Muscle layer of duodenum (tissue), 2 donors: ENCODE measurements around the gene TTC39C.
A peak's percentile ranks its signal among the peaks of the same experiment; 100 is the strongest.

ENCODE experiments used
- H3K27ac ChIP-seq: one replicate; pipeline ENCODE4 v1.7.0; 2013; ENCODE audit warnings: mild to moderate bottlenecking, low read length
- H3K27me3 ChIP-seq: one replicate; pipeline ENCODE4 v1.7.0; 2013; ENCODE audit warnings: low read depth, mild to moderate bottlenecking, control low read depth, low read length
- H3K36me3 ChIP-seq, 2 donors: one replicate each; pipeline ENCODE4 v1.7.0; 2013; ENCODE audit warnings: low read length in 2 of 2, control low read depth in 1 of 2, mild to moderate bottlenecking in 1 of 2; ENCODE audit not compliant: insufficient read depth in 2 of 2, control insufficient read depth in 1 of 2
- H3K4me1 ChIP-seq, 2 donors: one replicate each; pipeline ENCODE4 v1.7.0; 2013; ENCODE audit warnings: low read length in 2 of 2, mild to moderate bottlenecking in 2 of 2, control low read depth in 1 of 2, moderate library complexity in 1 of 2; ENCODE audit not compliant: insufficient read depth in 2 of 2, control insufficient read depth in 1 of 2
- H3K4me3 ChIP-seq, 2 donors: one replicate each; pipeline ENCODE4 v1.7.0; 2013; ENCODE audit warnings: low read length in 2 of 2, low read depth in 1 of 2, mild to moderate bottlenecking in 1 of 2
- H3K9me3 ChIP-seq, 2 donors: one replicate each; pipeline ENCODE4 v1.7.0; 2013; ENCODE audit warnings: low read length in 2 of 2, control low read depth in 1 of 2, mild to moderate bottlenecking in 1 of 2; ENCODE audit not compliant: control insufficient read depth in 1 of 2
- donor health status: healthy.

Gene TTC39C

DNA sequence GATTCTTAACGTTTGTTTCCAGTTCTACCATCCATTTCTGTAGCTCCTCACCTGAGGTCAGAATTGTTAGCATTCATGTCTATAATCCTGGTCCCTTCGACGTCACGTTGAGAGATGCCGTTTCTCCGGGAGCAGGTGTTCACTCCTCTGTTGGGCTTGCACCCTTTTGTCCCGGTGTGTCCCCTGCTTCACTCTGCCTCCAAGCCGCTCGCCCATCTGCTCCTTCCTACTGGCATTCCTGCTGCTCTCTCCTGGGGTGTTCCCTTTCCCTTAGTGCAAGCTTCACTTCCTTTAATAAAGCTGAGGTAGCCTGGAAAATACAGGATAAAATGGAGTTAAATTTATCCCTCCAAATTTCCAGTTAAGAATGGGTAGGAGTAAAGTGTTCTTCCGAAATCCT lies 62.4 kb downstream of the TTC39C start:
- Histone ChIP-seq H3K4me3 (no peak overlapping the region), H3K27me3 (no peaks in the 10 kb centered on the region), H3K27ac (peak overlapping the region; percentile 16), H3K9me3 (no peaks in the 10 kb centered on the region), H3K36me3 (no peaks in the 10 kb centered on the region), H3K4me1 (peaks cover 0 to 3% of the 10 kb centered on the region in 2 donors)

DNA sequence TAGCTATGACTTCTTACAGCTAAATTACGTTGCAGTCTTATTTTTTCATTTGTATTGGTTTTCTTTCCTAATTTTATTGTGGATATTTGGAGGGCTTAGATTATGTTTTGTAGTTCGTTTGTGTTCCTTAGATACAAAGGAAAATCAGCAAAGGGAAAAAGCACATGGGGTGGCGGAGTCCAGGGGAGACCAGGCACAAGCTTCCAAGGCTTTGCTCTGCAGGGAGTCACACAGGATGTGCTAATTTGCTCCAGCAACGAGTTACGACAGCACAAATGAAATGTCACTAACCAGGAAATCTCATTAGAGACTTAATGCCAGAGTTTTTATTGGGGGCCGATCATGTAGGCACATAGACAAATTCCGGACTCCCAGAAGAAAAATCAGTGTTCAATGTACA lies 63.8 kb downstream of the TTC39C start:
- no peaks in the 10 kb centered on the region for H3K9me3 ChIP-seq
- H3K27ac ChIP-seq: no peak overlapping the region

DNA sequence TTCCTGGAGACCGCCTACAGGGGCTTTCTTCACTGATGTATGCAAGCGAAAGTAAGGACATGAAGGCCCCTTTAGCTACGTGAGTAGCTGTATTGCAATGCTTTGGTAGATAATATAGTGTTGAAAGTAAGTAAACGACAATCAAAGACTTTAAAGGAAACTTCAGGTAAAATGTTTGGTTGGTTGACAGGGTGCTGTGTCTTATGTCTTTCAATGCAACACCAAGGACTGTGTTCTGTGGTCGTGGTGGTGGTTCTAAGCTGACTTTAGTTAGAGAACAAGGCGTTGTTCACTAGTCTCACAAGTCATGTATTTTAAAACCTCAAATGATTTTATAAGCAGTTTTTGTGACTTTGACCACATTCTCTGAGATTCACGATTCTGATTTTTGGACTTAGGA lies 66.3 kb downstream of the TTC39C start:
- peaks cover 0 to under 1% of the 10 kb centered on the region in 2 donors for H3K4me1 ChIP-seq
- no peaks in the 10 kb centered on the region for H3K9me3 ChIP-seq
- H3K27me3 ChIP-seq: no peaks in the 10 kb centered on the region
- H3K4me3 ChIP-seq: no peak overlapping the region
- peaks cover 4 to 9% of the 10 kb centered on the region in 2 donors for H3K36me3 ChIP-seq
- H3K27ac ChIP-seq: no peak overlapping the region

More for the DNA sequence above, 63.8 kb downstream of the TTC39C start:
- peaks cover 0 to 3% of the 10 kb centered on the region in 2 donors for H3K4me1 ChIP-seq
- H3K36me3 ChIP-seq: peaks cover 0 to 8% of the 10 kb centered on the region in 2 donors
- no peak overlapping the region for H3K4me3 ChIP-seq
- no peaks in the 10 kb centered on the region for H3K27me3 ChIP-seq

DNA sequence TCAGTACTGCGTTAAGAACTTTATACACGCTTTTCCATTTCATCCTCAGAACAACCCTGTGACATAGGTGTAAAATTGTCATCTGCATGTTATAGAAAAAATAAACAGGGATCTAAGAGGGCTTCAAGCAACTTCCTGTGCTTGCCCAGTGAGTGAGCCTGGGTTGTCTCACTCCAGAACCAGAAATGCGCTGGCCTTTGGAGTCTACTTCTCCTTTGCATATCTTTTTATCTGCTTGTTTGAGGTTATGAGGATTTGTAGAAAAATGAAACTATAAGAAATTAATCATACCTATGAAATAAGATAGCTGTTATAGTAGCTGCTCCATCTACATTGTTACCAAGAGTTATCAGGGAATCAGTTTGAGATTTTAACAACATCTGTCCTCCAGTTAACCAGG lies 69.0 kb downstream of the TTC39C start:
- Histone ChIP-seq H3K27ac (no peak overlapping the region), H3K4me1 (no peaks in the 10 kb centered on the region), H3K27me3 (no peaks in the 10 kb centered on the region), H3K4me3 (no peak overlapping the region), H3K9me3 (no peaks in the 10 kb centered on the region), H3K36me3 (peaks cover 4 to 14% of the 10 kb centered on the region in 2 donors)

DNA sequence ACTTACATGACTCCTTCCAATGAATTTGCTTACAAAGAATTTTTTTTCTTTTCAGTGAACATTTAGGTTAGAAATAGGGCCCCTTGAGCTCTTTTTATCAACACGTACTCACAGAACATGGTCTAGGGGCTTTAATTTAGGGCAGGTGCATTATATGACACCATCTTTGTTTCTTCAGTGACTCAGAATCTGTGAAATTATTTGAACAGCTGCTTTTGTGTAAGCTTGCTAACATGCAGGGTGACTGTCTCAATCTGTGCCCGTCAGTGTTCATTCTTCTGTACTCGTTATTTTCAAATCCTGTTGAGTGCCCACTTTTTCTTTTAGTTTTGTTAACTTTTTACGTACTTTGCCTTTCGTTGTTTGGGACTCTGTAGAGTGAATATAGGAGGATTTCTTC lies 71.5 kb downstream of the TTC39C start:
- Histone ChIP-seq H3K9me3 (no peaks in the 10 kb centered on the region), H3K36me3 (peaks cover 4 to 14% of the 10 kb centered on the region in 2 donors), H3K27me3 (no peaks in the 10 kb centered on the region), H3K4me1 (no peaks in the 10 kb centered on the region), H3K27ac (no peak overlapping the region), H3K4me3 (no peak overlapping the region)

DNA sequence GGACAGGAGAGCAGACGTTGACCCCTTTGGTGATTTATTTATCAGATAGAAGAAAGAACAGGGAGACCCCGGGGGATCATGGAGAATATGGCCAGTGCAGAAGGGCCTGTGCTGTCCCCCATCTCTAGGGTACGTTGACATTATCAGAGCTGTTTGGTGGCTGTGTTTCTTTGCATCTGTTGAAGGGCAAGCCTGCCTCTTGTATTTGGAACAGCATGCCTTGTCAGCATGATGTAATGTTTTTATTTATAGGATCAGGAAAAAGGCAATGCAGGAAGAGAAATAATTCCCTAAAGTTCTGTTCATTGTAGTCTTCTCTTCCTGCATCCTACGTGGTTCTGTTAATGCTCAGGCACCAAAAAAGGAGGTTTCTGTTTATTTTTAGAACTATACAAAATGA lies 74.5 kb downstream of the TTC39C start:
- Histone ChIP-seq H3K9me3 (no peaks in the 10 kb centered on the region), H3K4me1 (no peaks in the 10 kb centered on the region), H3K27ac (no peak overlapping the region), H3K36me3 (peaks cover 4 to 5% of the 10 kb centered on the region in 2 donors), H3K27me3 (no peaks in the 10 kb centered on the region), H3K4me3 (no peak overlapping the region)

DNA sequence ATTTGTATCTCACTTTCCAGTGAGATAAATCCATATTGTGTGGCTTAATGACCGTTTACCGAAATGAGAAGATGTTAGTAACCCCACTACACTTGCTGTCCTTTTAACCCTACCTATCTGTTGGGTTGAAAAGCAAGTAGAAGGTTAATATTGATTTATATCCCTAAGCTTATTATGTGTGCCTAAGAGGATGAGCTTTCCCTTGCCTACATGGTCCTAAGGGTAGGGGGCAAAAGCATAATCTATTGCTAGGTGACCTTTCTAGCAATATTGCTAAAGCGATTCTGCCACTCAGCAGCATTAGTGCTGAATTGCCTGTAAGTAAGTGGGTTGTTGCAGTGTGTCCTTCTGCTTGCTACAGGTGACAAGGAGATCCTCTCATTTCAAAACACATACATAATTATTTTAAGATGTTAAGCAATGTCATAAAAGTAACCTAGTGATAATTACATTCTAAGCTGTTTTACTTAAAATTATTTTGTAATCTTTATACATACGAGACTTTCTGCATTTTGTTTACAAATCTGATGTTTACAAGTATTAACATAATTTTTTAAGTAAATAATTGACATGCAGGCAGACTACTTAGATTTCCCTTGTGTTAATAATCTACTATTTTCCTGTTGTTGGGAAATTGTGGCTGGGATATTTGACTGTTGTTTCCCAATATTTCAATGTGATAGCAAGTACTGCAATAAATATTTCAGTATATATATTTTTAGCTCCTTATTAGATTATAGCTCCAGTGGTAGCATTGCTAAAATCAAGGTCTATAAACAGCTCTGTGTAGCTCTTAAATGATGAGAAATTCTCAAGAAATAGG lies 75.2 kb downstream of the TTC39C start:
- no peaks in the 10 kb centered on the region for H3K4me1 ChIP-seq
- no peaks in the 10 kb centered on the region for H3K9me3 ChIP-seq
- no peak overlapping the region for H3K4me3 ChIP-seq
- no peak overlapping the region for H3K27ac ChIP-seq
- peaks cover 4 to 5% of the 10 kb centered on the region in 2 donors for H3K36me3 ChIP-seq
- H3K27me3 ChIP-seq: no peaks in the 10 kb centered on the region

DNA sequence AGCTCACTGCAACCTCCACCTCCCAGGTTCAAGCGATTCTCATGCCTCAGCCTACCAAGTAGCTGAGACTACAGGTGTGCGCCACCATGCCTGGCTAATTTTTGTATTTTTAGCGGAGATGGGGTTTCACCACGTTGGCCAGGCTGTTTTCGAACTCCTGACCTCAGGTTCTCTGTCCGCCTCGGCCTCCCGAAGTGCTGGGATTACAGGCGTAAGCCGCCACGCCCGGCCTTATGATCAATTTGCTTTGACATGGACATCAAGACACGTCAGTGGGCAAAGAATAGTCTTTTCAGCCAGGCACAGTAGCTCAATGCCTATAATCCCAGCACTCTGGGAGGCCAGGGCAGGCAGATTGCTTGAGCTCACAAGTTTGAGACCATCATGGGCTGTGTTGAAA lies 76.3 kb downstream of the TTC39C start:
- H3K4me1 ChIP-seq: no peaks in the 10 kb centered on the region
- no peaks in the 10 kb centered on the region for H3K9me3 ChIP-seq
- no peak overlapping the region for H3K27ac ChIP-seq
- H3K36me3 ChIP-seq: peaks cover under 1 to 5% of the 10 kb centered on the region in 2 donors
- no peak overlapping the region for H3K4me3 ChIP-seq
- H3K27me3 ChIP-seq: no peaks in the 10 kb centered on the region

DNA sequence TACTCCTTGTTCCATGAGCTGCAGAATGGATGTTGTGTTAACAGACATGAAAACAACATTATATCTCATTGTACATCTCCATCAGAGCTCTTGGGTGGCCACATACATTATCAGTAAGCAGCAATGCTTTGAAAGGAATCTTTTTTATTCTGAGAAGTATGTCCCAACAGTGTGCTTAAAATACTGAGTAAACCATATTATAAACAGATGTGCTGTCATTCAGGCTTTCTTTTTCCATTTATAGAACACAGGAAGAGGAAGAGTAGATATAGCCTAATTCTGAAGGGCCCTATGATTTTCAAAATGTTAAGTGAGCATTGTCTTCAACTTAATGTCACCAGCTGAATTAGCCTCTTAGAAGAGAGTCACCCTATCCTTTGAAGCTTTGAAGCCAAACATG lies 80.0 kb downstream of the TTC39C start:
- no peak overlapping the region for H3K27ac ChIP-seq
- H3K9me3 ChIP-seq: peaks cover 0 to 13% of the 10 kb centered on the region in 2 donors
- H3K4me1 ChIP-seq: no peaks in the 10 kb centered on the region
- H3K36me3 ChIP-seq: peaks cover 0 to 10% of the 10 kb centered on the region in 2 donors
- H3K27me3 ChIP-seq: no peaks in the 10 kb centered on the region
- no peak overlapping the region for H3K4me3 ChIP-seq

DNA sequence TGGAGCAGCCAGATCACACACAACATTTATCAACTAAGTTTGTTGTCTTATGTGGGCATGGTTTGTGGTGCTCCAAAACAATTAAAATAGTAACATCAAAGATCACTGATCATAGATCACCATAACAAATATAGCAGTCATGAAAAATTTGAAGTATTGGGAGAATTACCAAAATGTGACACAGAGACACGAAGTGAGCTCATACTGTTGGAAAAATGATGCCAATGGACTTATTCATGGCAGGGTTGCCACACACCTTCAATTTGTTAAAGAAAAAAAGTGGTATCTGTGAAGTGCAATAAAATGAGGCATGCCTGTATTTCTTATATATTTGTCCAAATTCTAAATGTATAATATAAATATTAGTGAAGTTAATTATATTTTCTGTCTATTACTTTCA lies 81.4 kb downstream of the TTC39C start:
- peaks cover 0 to 10% of the 10 kb centered on the region in 2 donors for H3K36me3 ChIP-seq
- no peaks in the 10 kb centered on the region for H3K27me3 ChIP-seq
- no peaks in the 10 kb centered on the region for H3K4me1 ChIP-seq
- H3K27ac ChIP-seq: no peak overlapping the region
- peaks cover 0 to 13% of the 10 kb centered on the region in 2 donors for H3K9me3 ChIP-seq
- no peak overlapping the region for H3K4me3 ChIP-seq

DNA sequence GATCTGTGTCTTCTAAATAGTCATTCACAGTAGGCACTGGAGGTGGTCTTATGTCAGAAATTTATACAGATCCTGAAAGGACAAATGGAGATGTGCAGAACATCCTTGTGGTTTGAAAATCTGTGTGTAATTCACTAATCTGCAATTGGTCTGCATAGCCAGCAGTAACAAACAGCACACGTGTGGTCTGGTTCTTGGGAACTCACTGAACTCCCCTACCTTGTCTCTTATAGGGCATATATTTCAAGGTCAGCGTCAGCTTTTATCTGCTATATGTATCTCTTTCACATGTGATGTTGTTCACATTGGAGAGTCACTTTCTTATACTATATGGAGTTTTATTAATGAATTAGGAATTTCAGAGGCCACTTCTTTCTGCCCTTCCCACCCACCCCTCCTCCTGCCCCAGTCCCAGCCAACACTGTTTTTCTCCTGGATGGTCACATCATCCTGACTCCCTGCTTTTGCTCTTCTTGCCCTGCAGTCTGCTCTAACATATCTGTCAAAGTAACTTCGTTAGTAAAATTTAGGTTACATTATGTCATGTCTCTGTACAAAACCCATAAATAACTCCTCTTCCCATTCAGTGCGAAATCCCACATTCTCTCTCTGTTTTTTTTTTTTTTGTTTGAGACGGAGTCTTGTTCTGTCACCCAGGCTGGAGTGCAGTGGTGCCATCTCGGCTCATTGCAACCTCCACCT lies 88.9 kb downstream of the TTC39C start:
- Histone ChIP-seq H3K27me3 (no peaks in the 10 kb centered on the region), H3K36me3 (peaks cover 0 to 3% of the 10 kb centered on the region in 2 donors), H3K4me3 (no peak overlapping the region), H3K27ac (no peak overlapping the region), H3K9me3 (peaks cover 0 to 3% of the 10 kb centered on the region in 2 donors), H3K4me1 (no peaks in the 10 kb centered on the region)
